Endothelial cell of umbilical vein (primary cell): Measurements from ENCODE around the gene LMO4.

Source experiments
- MYC ChIP-seq: IDR thresholded peaks from one replicate; pipeline ENCODE4 v1.6.1; 2011; ENCODE audit warnings: mild to moderate bottlenecking, low read depth, low read length
- POLR2A ChIP-seq: IDR thresholded peaks from 2 replicates; pipeline ENCODE4 v1.6.1; 2012; ENCODE audit warnings: low read depth, mild to moderate bottlenecking, control low read depth, low read length
- POLR2AphosphoS5 ChIP-seq: IDR thresholded peaks from 2 replicates; pipeline ENCODE4 v1.6.1; 2012; ENCODE audit warnings: low read depth, mild to moderate bottlenecking, control low read depth, low read length, moderate library complexity; ENCODE audit not compliant: insufficient read depth
- TF ChIP-seq, protein P1 (sequence below), 2 donors: IDR thresholded peaks; 1 replicate in 1 of 2; 2 replicates in 1 of 2; pipeline ENCODE4 v1.5.1; 2011; ENCODE audit warnings: low read length in 2 of 2, mild to moderate bottlenecking in 2 of 2, moderate library complexity in 2 of 2, control low read depth in 1 of 2, inconsistent platforms in 1 of 2, low read depth in 1 of 2; ENCODE audit not compliant: insufficient read depth in 1 of 2; ENCODE audit errors: extremely low read depth in 1 of 2

DNA sequence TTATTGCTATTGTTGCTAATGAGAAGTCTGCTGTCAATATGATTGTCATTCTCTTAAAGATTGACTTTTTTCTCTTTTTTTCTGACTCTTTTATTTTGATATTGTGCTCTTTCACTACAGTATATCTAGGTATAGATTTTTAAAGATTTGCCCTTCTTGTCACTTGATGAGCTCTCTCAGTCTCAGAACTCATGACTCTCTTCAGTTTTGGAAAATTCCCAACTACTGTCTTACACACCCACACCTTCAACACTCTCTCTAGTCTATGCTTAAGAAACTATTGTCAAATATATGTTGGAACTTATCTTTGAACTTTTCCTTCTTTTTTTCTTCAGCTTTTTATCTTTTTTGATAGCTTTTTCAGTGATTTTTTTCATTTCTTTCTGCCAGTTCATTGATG lies 50.6 kb downstream of the LMO4 start:
- no peak for TF ChIP-seq POLR2A
- TF ChIP-seq, protein P1, sequence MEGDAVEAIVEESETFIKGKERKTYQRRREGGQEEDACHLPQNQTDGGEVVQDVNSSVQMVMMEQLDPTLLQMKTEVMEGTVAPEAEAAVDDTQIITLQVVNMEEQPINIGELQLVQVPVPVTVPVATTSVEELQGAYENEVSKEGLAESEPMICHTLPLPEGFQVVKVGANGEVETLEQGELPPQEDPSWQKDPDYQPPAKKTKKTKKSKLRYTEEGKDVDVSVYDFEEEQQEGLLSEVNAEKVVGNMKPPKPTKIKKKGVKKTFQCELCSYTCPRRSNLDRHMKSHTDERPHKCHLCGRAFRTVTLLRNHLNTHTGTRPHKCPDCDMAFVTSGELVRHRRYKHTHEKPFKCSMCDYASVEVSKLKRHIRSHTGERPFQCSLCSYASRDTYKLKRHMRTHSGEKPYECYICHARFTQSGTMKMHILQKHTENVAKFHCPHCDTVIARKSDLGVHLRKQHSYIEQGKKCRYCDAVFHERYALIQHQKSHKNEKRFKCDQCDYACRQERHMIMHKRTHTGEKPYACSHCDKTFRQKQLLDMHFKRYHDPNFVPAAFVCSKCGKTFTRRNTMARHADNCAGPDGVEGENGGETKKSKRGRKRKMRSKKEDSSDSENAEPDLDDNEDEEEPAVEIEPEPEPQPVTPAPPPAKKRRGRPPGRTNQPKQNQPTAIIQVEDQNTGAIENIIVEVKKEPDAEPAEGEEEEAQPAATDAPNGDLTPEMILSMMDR (IDR thresholded peaks at IDR 0.05; ENCODE audit: extremely low read depth in 1 of 2, insufficient read depth in 1 of 2, low read depth in 1 of 2, low read length in 2 of 2): no peak
- TF ChIP-seq MYC: no peak
- no peak for TF ChIP-seq POLR2AphosphoS5
